Islet of Langerhans (tissue), 1 donor: ENCODE data around the gene ZNF17.
"Not testable (repeated sequence)": the region's sequence is repeated elsewhere in the genome, so short reads cannot be mapped to it uniquely, and the experiment has no call there.

ENCODE experiments used
- FAIRE-seq: peaks from one replicate; lab custom pipeline; 2011; peaks lifted over from hg19 to GRCh38; lab: Jason Lieb, UNC

Gene ZNF17

DNA sequence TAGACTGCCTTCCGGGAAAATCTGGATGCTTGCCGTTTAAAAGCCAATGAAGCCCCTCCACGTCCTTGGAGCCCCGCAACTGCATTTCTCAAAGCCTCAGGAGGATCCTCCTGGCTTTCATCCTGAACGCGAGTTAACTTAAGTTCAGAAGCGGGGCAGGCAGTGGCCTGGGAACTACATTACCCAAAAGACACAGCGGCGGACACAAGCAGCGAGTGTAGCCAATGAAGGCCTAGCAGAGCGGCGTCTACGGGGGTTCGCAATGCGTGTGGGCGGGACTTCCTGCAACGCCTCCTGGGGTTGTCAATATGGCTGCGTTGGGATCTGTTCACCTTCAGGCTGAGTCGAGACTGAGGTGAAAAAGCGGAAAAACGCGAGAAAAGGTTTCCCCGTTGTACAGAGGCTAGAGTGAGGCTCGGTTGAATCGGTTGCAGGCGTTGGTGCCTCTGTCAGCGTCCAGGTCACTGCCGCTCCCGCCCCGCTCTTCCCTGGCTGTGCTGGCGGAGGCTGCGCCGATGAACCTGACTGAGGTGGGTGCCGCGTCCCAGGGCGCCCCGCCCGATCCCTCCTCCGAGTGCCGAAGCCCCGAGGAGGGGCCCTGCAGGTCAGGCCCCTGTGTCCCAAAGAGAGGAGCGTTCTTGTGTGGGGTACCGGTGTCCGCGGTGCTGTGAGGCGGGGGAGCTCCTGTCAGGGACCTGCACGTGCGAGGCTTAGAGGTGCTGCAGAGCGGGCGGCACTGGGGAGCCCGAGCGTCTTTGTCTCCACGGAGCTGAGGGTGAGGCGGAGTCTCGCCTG, at the start of gene ZNF17:
TSS of gene ZNF17 (plus strand) at position 285 of the 795 bp plus-strand sequence. CDS start 2,455 bp downstream, outside the sequence.
- peak; percentile 96 for FAIRE-seq

GRCh38 chr19:57362419-57362818, 48.5 kb upstream of the ZNF17 start:
- peak; percentile 30 for FAIRE-seq

- peak; percentile 97 for FAIRE-seq
These were observed 47.8 kb upstream of the ZNF17 start, which contains the start of the genes TRAPPC2B and ZNF547 for GRCh38 chr19:57362997-57363687. Gene TRAPPC2B (plus strand): TSS chr19:57363551. CDS start chr19:57364834, 1,283 bp downstream. Gene ZNF547 (plus strand): TSS chr19:57363551. CDS start chr19:57368556, 5,005 bp downstream.

DNA sequence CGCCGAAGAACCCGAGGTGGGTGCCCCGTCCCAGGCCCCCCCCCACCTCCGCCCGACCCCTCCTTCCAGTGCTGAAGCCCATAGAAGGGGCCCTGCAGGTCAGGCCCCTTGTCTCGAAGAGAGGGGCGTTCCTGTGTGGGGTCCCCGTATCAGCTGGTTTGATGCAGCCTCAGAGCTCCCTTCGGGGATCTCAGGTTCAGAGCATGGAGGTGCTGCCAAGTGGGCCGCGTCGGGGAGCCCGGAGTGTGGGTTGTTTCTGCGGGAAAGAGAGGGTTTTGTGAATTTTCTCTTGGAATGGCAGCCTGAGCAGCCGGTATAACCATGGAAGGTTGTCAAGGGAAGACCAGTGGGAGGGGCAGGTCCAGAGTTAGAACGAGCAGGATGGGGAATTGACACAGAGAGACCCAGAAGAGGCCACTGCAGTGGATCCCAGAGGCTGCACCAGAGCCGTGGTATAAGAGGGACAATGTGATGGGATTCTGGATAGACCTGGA, 47.2 kb upstream of the ZNF17 start:
- no peak for FAIRE-seq

DNA sequence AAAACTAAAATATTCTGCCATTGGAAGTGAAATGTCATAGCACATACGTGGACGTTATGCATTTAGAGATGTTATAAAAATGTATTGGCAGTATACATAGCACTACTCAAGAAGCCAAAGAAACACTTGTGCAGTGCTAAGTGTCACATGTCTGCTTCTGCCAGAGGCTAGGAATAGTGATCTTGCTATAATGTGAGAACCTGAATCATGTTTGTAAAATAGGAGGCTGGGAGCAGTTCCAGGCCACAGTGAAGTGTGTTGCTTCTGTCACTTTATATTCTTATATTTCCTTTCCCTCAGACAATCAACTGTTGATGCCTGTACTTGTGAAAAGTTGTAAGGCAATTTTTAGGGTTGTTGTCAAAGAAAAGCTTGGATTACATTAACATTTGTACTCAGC, 44.2 kb upstream of the ZNF17 start:
- no peak for FAIRE-seq

- FAIRE-seq = no peak
These were observed 36.8 kb upstream of the ZNF17 start for GRCh38 chr19:57374179-57374578.

- not testable (repeated sequence) for FAIRE-seq
These were observed 36.3 kb upstream of the ZNF17 start for GRCh38 chr19:57374647-57375046.

- no peak for FAIRE-seq
These were observed 34.8 kb upstream of the ZNF17 start for GRCh38 chr19:57376151-57376550.

DNA sequence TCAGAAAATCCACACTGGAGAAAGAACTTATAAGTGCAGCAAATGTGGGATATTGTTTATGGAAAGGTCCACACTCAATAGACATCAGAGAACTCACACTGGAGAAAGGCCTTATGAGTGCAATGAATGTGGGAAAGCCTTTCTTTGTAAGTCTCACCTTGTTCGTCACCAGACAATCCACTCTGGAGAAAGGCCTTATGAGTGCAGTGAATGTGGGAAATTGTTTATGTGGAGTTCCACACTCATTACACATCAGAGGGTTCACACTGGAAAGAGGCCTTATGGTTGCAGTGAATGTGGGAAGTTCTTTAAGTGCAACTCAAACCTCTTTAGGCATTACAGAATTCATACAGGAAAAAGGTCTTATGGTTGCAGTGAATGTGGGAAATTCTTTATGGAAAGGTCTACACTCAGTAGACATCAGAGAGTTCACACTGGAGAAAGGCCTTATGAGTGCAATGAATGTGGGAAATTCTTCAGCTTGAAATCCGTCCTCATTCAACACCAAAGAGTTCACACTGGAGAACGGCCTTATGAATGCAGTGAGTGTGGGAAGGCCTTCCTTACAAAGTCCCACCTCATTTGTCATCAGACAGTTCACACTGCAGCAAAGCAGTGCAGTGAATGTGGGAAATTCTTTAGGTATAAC, 33.3 kb upstream of the ZNF17 start:
- FAIRE-seq = no peak

DNA sequence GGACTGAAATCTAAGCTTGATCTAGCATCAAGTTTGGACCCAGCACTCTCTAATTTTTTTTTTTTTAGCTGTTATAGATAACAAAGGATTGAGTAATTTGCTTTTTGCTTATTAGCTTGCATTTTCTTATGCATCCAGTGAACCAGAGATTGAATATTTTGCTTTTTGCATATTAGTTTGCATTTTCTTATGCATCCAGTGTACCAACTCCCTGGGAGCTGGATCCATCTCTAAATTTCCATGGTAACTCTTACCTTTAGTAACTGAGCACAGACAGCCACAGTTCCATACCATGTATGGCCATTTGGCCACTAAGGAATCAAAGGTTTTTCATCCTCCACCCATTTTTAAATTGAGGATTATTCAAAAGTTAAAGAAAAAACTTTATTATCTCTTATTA, 30.0 kb upstream of the ZNF17 start:
- no peak for FAIRE-seq

DNA sequence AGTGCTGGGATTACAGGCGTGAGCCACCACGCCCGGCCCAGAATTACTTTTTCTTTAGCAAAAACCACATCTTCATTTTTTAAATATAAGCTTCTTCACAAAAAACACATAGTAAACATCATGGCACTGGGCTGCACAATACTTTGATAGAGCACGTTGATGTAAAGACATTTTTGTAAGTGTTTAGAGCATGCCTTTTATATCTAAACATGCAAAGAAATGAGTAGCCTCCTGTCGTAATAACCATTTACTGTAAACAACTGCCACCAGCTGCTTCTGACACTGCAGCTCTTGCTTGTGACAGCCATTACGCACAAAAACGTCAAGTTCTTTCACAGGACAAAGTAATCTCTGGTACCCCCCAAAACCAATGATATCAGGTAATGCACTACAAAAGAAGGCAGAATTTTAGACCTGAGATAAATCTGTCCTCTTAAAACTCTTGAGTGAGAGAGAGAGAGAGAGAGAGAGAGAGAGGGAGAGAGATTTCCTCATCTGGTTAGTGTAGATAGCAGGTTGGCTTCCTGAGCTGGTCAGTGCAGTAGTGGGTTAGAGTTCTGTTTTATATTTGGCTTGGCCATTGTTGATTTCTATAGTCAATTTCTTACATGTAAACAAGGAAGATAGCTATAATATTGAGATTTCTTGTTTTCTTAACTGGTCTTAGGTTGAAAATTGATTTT, 28.0 kb upstream of the ZNF17 start:
- no peak for FAIRE-seq

GRCh38 chr19:57389194-57389729, 21.7 kb upstream of the ZNF17 start:
- peak; percentile 99 for FAIRE-seq

DNA sequence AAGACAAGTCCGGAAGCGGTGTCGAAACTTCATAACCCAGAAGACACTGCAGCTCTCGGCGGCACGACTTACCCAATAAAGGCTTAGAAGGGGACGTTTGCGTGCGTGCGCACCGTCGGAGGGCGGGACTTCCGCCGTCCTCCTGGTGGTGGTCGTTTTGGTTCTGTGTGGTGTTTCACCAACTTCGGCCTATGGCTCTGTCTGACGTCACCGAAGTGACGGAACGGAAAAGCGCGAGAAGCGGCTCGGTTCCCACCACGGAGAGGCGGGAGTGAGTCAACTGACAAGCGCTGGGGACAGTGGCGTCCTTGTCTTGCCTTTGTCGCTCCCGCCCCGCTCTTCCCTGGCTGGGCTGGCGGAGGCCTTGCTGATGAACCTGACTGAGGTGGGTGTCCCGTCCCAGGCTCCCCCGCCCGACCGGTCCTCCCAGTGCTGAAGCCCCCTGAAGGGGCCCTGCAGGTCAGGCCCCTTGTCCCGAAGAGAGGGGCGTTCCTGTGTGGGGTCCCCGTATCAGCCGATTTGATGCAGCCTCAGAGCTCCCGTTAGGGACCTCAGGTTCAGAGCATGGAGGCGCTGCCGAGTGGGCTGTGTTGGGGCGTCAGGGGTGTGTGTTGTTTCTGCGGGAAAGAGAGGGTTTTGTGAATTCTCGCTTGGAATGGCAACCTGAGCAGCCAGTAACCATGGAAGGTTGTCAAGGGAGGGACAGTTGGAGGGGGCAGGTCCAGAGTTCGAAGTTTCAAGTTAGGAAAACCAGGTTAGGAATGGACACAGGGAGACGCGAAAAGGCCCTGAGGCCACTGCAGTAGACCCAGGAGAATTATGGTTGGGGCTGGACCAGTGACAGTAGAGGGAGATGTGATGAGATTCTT, 21.0 kb upstream of the ZNF17 start, which contains the start of gene ZNF548:
TSS of gene ZNF548 (plus strand) at position 125 of the 869 bp plus-strand sequence. CDS start at position 371, 246 bp downstream.
- no peak for FAIRE-seq

DNA sequence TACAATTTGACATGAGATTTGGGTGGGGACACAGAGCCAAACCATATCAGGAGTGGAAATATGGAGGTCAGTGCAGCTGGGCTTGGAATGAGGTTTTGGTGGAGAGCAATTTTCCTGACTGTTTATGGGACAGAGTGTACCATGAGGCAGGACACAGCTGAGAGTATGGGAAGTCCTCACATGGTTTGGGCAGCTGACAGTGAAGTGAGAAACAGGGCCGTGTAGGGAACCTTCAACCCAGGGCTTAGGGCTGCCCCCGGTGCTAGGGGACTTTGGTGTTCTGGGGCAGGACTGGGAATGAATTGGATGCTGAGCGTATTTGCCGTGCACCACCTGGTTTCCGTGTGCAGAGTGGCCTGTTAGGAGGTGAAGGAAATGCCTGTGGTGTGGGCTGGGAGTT, 15.3 kb upstream of the ZNF17 start:
- FAIRE-seq = no peak

DNA sequence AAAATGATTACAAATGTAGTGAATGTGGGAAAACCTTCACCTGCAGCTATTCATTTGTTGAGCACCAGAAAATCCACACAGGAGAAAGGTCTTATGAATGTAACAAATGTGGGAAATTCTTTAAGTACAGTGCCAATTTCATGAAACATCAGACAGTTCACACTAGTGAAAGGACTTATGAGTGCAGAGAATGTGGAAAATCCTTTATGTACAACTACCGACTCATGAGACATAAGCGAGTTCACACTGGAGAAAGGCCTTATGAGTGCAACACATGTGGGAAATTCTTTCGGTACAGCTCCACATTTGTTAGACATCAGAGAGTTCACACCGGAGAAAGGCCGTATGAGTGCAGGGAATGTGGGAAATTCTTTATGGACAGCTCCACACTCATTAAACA, 12.1 kb upstream of the ZNF17 start:
- no peak for FAIRE-seq

DNA sequence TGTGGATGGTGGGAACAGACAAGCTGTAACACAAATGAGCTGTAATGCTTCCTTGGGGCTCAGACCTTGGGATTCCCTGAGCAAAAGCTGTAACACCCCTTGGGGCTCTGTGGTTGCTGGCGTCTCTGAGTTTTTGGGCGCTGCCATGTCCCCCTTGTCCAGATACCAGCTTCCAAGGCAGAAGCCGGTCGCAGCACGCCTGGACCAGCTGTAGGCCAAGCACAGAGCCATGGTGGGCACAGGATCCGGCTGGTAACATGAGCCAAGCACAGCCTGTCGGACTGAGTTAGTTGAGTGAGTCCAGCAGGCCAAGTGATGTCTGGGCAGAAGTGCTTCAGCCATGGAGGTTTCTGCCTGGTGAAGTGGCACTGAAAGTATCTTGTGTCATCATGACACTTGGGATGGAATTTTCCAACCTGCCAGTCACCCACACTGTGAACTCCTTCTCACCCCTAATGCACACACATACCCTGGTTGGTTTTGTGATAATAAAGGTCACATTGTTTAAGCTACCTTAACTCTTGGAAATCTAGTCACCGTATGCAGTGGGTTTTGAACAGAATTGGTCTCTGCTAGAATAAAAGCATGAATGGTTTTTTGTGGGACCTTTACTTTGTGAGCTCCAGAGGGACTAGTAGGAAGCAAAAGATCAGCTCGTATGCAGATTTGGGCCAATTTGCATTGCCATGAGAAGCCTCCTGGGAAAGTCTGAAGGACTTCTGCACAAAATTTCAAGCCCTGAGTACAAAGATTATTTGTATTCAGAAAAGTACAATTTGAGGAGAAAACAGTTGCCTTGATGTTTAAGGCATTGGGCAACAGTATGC, 7.0 kb upstream of the ZNF17 start:
- FAIRE-seq = no peak

DNA sequence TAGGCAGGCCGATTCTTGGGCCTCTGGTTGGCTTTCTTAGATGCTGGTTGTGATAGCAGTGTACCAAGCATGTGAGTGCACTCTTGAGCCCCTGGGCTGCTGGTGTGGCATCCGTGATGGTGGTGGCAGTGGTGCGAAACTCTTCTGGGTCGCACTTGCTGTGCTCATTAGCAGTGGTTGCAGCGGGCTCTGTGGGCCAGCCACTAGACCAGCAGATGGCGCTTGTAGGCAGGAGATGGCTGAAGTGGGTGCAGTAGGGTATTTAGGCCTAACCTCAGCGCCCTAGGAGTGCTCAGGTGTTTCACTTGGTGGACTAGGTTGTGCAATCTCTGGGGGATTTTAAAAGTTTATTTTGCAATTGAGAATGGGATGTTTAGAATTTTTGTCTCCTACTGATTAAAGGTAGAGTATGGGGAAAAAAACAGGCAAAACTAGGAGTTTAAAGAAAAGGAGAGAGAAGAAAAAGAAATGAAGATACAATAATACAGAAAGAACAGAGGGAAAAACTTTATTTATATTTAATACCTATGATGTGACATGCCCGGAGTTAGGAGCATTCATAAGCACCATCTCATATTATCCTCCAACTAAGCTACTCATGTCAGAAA, 4.3 kb upstream of the ZNF17 start:
- peak; percentile 27 for FAIRE-seq

DNA sequence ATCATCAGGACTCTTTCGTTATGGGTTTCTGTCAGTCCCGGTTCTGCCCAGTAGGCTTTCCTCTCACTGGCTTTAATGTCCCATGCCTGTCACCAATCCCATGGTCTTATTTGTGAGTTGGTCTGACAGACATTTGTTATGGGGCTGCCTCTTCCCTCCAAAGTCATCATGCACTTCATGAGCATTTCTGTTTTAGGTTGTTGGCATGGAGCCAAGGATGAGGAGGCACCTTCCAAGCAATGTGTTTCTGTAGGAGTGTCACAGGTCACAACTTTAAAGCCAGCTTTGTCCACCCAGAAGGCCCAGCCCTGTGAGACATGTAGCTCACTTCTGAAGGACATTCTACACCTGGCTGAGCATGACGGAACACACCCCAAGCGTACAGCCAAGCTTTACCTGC, 8.5 kb downstream of the ZNF17 start:
- FAIRE-seq = no peak

- FAIRE-seq = no peak
These were observed 10.1 kb downstream of the ZNF17 start for GRCh38 chr19:57421037-57421436.
